Parathyroid adenoma (tissue), 2 donors: ENCODE measurements around the gene SH3GL3.

Source experiments
- H2AFZ ChIP-seq: fragments of 300-600 bp; sonication (generic); one replicate; pipeline ENCODE4 v1.7.0; 2017; ENCODE audit warnings: antibody characterized with exemption, mild to moderate bottlenecking
- H3K27ac ChIP-seq: fragments of 300-600 bp; sonication (generic); one replicate; pipeline ENCODE4 v1.7.0; 2017
- H3K27me3 ChIP-seq: fragments of 300-600 bp; sonication (generic); one replicate; pipeline ENCODE4 v1.7.0; 2017; ENCODE audit warnings: low read length; ENCODE audit not compliant: control insufficient read depth, insufficient read depth
- H3K36me3 ChIP-seq: fragments of 300-600 bp; sonication (generic); one replicate; pipeline ENCODE4 v1.7.0; 2017; ENCODE audit warnings: low read length; ENCODE audit not compliant: control insufficient read depth, insufficient read depth
- H3K4me1 ChIP-seq: fragments of 300-600 bp; sonication (generic); one replicate; pipeline ENCODE4 v1.7.0; 2017; ENCODE audit warnings: control low read depth
- H3K4me2 ChIP-seq: fragments of 300-600 bp; sonication (generic); one replicate; pipeline ENCODE4 v1.7.0; 2017; ENCODE audit warnings: low read length
- H3K4me3 ChIP-seq: fragments of 300-600 bp; sonication (generic); one replicate; pipeline ENCODE4 v1.7.0; 2017; ENCODE audit warnings: low read depth, low read length
- H3K79me2 ChIP-seq: fragments of 300-600 bp; sonication (generic); one replicate; pipeline ENCODE4 v1.7.0; 2017; ENCODE audit warnings: control low read depth
- H3K9ac ChIP-seq: fragments of 300-600 bp; sonication (generic); one replicate; pipeline ENCODE4 v1.7.0; 2017; ENCODE audit warnings: mild to moderate bottlenecking
- H3K9me3 ChIP-seq: fragments of 300-600 bp; sonication (generic); one replicate; pipeline ENCODE4 v1.7.0; 2017; ENCODE audit warnings: low read length; ENCODE audit not compliant: control insufficient read depth
- TF ChIP-seq, protein P1 (sequence below): fragments of 300-600 bp; sonication (generic); IDR thresholded peaks from one replicate; pipeline ENCODE4 v1.7.0; 2017; ENCODE audit warnings: antibody characterized with exemption, mild to moderate bottlenecking
- donor health status: primary hyperparathyroidism.

The SH3GL3 gene

DNA sequence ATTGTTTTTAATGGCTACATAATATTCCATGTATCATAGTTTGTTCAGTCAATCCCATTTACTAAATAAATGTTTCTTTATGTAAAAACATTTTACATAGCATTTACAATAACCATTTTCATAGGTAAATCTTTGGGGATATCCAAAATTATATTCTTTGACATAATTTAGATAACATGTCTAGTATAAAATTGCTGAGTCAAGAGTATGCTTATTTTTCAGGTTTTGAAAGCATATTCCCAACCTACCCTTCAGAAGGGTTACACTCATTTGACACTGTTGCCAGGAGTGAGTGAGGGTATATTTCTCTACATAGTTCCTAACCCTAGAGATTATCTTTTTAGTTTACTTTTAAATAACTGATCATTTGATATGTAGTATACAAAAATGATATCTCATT is 122.2 kb downstream of the SH3GL3 start:
- no peak overlapping the region for H3K9ac ChIP-seq
- H3K27me3 ChIP-seq = no peaks in the 10 kb centered on the region
- no peaks in the 10 kb centered on the region for H3K36me3 ChIP-seq
- H3K4me2 ChIP-seq = no peak overlapping the region
- TF ChIP-seq, protein P1, sequence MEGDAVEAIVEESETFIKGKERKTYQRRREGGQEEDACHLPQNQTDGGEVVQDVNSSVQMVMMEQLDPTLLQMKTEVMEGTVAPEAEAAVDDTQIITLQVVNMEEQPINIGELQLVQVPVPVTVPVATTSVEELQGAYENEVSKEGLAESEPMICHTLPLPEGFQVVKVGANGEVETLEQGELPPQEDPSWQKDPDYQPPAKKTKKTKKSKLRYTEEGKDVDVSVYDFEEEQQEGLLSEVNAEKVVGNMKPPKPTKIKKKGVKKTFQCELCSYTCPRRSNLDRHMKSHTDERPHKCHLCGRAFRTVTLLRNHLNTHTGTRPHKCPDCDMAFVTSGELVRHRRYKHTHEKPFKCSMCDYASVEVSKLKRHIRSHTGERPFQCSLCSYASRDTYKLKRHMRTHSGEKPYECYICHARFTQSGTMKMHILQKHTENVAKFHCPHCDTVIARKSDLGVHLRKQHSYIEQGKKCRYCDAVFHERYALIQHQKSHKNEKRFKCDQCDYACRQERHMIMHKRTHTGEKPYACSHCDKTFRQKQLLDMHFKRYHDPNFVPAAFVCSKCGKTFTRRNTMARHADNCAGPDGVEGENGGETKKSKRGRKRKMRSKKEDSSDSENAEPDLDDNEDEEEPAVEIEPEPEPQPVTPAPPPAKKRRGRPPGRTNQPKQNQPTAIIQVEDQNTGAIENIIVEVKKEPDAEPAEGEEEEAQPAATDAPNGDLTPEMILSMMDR = no peak
- no peaks in the 10 kb centered on the region for H3K4me1 ChIP-seq
- H3K27ac ChIP-seq = no peak overlapping the region
- no peak overlapping the region for H2AFZ ChIP-seq
- H3K9me3 ChIP-seq = no peaks in the 10 kb centered on the region
- no peaks in the 10 kb centered on the region for H3K79me2 ChIP-seq
- H3K4me3 ChIP-seq = no peak overlapping the region

- H3K27ac ChIP-seq = no peak overlapping the region
- H3K36me3 ChIP-seq = no peaks in the 10 kb centered on the region
- no peaks in the 10 kb centered on the region for H3K9me3 ChIP-seq
- H3K4me1 ChIP-seq = no peaks in the 10 kb centered on the region
- no peaks in the 10 kb centered on the region for H3K79me2 ChIP-seq
- H3K4me3 ChIP-seq = no peak overlapping the region
- no peak overlapping the region for H2AFZ ChIP-seq
- TF ChIP-seq, protein P1 = no peak
- no peaks in the 10 kb centered on the region for H3K27me3 ChIP-seq
- no peak overlapping the region for H3K9ac ChIP-seq
- no peak overlapping the region for H3K4me2 ChIP-seq
Observed at GRCh38 chr15:83570756-83571155, 123.6 kb downstream of the SH3GL3 start.

DNA sequence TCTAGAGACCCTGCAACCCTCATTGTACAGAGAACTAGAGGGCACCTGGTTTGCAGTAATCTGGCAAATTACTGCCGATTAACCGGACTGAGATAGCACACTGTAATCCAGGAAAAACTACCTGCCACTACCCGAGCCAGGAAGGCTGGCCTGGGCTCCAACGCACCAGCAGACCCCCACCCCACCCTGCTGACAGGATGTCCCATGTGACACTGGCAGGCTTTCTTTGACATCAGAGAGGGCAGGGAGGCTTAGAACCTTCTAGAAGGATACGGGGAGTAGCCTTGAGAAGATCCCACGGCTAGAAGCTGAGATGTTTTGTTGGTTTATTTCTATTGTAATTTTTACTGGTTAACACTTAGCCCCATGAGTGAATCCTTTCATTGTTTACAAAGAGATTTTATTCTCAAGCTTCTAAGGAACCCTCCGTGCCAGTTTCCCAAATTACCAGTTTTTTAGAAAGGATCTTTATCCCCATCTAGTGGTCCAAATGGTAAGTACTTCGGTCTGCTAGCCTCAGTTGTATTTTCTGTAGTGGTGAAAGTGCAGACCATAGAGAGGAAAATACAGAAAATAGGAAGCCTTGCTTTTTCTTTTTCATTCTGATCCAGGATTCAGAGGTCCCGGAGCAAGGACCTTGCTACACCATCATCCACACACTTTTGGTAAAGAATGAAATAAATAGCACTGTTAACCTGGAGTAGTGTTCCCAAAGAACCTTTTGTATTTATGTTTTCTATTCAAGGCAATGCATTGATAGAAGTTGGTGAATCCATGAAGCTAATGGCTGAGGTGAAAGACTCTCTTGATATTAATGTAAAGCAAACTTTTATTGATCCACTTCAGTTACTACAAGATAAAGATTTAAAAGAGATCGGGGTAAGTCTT is 124.9 kb downstream of the SH3GL3 start:
- Histone ChIP-seq H3K27me3 (no peaks in the 10 kb centered on the region), H3K4me1 (no peaks in the 10 kb centered on the region), H3K27ac (no peak overlapping the region), H3K79me2 (no peaks in the 10 kb centered on the region), H3K4me3 (no peak overlapping the region), H3K4me2 (no peak overlapping the region), H3K9me3 (no peaks in the 10 kb centered on the region), H3K9ac (no peak overlapping the region), H3K36me3 (no peaks in the 10 kb centered on the region), H2AFZ (no peak overlapping the region)
- TF ChIP-seq, protein P1 = peak; percentile 32

DNA sequence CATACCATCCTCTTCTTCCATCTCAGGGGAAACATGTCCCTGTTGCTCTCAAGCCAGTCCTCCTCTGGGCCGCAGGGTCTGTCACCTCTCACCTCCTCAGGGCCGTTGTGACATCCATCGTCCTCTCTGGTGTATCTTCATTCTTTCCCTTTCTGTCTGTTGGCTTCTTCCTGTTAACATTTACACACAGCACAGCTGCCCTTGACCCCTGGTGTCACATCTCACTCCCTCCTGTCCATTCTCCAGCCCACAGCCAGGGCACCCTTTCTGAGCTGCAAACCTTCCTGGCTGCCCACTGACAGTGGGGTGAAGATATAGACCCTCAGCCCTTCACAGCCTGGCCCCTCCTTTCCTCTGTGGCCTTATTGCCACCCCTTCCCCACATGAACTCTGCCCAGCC is 127.2 kb downstream of the SH3GL3 start:
- Histone ChIP-seq H3K36me3 (no peaks in the 10 kb centered on the region), H2AFZ (no peak overlapping the region), H3K27ac (no peak overlapping the region), H3K4me1 (no peaks in the 10 kb centered on the region), H3K9me3 (no peaks in the 10 kb centered on the region), H3K4me3 (no peak overlapping the region), H3K9ac (no peak overlapping the region), H3K4me2 (no peak overlapping the region), H3K79me2 (no peaks in the 10 kb centered on the region), H3K27me3 (no peaks in the 10 kb centered on the region)
- TF ChIP-seq, protein P1 = no peak

- Histone ChIP-seq H3K27me3 (no peaks in the 10 kb centered on the region), H3K9ac (no peak overlapping the region), H3K9me3 (no peaks in the 10 kb centered on the region), H3K4me1 (no peaks in the 10 kb centered on the region), H3K4me3 (no peak overlapping the region), H3K27ac (no peak overlapping the region), H3K36me3 (no peaks in the 10 kb centered on the region), H3K4me2 (no peak overlapping the region), H3K79me2 (no peaks in the 10 kb centered on the region), H2AFZ (no peak overlapping the region)
- TF ChIP-seq, protein P1 = no peak
Observed at GRCh38 chr15:83578691-83579090, 131.6 kb downstream of the SH3GL3 start.
